ENCODE data around the gene ABCA13.

The ABCA13 gene

GRCh38 chr7:48671656-48672055 lies 500.4 kb downstream of the ABCA13 start:
- TF ChIP-seq CTBP1 (IDR thresholded peaks at IDR 0.05; ENCODE audit: borderline replicate concordance) (no peak), SP1 (IDR thresholded peaks at IDR 0.05) (no peak), FOXA1 (IDR thresholded peaks at IDR 0.05) (no peak), FOXK2 (IDR thresholded peaks at IDR 0.05) (no peak), BHLHE40 (IDR thresholded peaks at IDR 0.05; ENCODE audit: borderline replicate concordance) (no peak), L3MBTL2 (conservative IDR thresholded peaks at IDR 0.05) (no peak), ELF4 (IDR thresholded peaks at IDR 0.05) (no peak), ZNF384 (IDR thresholded peaks at IDR 0.05) (no peak), NFRKB (IDR thresholded peaks at IDR 0.05) (no peak), PKNOX1 (IDR thresholded peaks at IDR 0.05) (no peak), FOXM1 (IDR thresholded peaks at IDR 0.05; ENCODE audit: borderline replicate concordance) (no peak), SUZ12 (IDR thresholded peaks at IDR 0.05) (no peak), TARDBP (IDR thresholded peaks at IDR 0.05) (no peak), ARNT (IDR thresholded peaks at IDR 0.05) (no peak), LEF1 (IDR thresholded peaks at IDR 0.05; ENCODE audit: borderline replicate concordance) (no peak), HDGF (IDR thresholded peaks at IDR 0.05; ENCODE audit: borderline replicate concordance) (no peak)
- DNase-seq (ENCODE audit: extremely low spot score): no peak
- CTCF ChIA-PET: no interaction called here
- POLR2A ChIA-PET: no interaction called here

GRCh38 chr7:48681006-48681405 lies 509.7 kb downstream of the ABCA13 start:
- CTCF ChIA-PET: no interaction called here
- no peak for DNase-seq (ENCODE audit: extremely low spot score)

GRCh38 chr7:48691788-48692187 lies 520.5 kb downstream of the ABCA13 start:
- ChIA-PET CTCF (no interaction called here), POLR2A (no interaction called here)

More at GRCh38 chr7:48681006-48681405, 509.7 kb downstream of the ABCA13 start:
- POLR2A ChIA-PET: no interaction called here
- TF ChIP-seq FOXK2 (IDR thresholded peaks at IDR 0.05) (no peak), NFRKB (IDR thresholded peaks at IDR 0.05) (no peak), PKNOX1 (IDR thresholded peaks at IDR 0.05) (no peak), ZNF384 (IDR thresholded peaks at IDR 0.05) (no peak), CTBP1 (IDR thresholded peaks at IDR 0.05; ENCODE audit: borderline replicate concordance) (no peak), FOXA1 (IDR thresholded peaks at IDR 0.05) (no peak), BHLHE40 (IDR thresholded peaks at IDR 0.05; ENCODE audit: borderline replicate concordance) (no peak), TARDBP (IDR thresholded peaks at IDR 0.05) (no peak), LEF1 (IDR thresholded peaks at IDR 0.05; ENCODE audit: borderline replicate concordance) (no peak), ARNT (IDR thresholded peaks at IDR 0.05) (no peak), SP1 (IDR thresholded peaks at IDR 0.05) (no peak), L3MBTL2 (conservative IDR thresholded peaks at IDR 0.05) (no peak), FOXM1 (IDR thresholded peaks at IDR 0.05; ENCODE audit: borderline replicate concordance) (no peak), SUZ12 (IDR thresholded peaks at IDR 0.05) (no peak), HDGF (IDR thresholded peaks at IDR 0.05; ENCODE audit: borderline replicate concordance) (no peak), ELF4 (IDR thresholded peaks at IDR 0.05) (no peak)

More at GRCh38 chr7:48691788-48692187, 520.5 kb downstream of the ABCA13 start:
- no peak for TF ChIP-seq SUZ12 (IDR thresholded peaks at IDR 0.05)
- TF ChIP-seq ZNF384 (IDR thresholded peaks at IDR 0.05): no peak
- no peak for TF ChIP-seq HDGF (IDR thresholded peaks at IDR 0.05; ENCODE audit: borderline replicate concordance)
- TF ChIP-seq SP1 (IDR thresholded peaks at IDR 0.05): no peak
- TF ChIP-seq ELF4 (IDR thresholded peaks at IDR 0.05): no peak
- no peak for TF ChIP-seq NFRKB (IDR thresholded peaks at IDR 0.05)
- no peak for TF ChIP-seq LEF1 (IDR thresholded peaks at IDR 0.05; ENCODE audit: borderline replicate concordance)
- no peak for TF ChIP-seq FOXM1 (IDR thresholded peaks at IDR 0.05; ENCODE audit: borderline replicate concordance)
- no peak for TF ChIP-seq BHLHE40 (IDR thresholded peaks at IDR 0.05; ENCODE audit: borderline replicate concordance)
- no peak for TF ChIP-seq L3MBTL2 (conservative IDR thresholded peaks at IDR 0.05)
- no peak for TF ChIP-seq PKNOX1 (IDR thresholded peaks at IDR 0.05)
- no peak for TF ChIP-seq FOXA1 (IDR thresholded peaks at IDR 0.05)
- no peak for TF ChIP-seq FOXK2 (IDR thresholded peaks at IDR 0.05)
- TF ChIP-seq TARDBP (IDR thresholded peaks at IDR 0.05): no peak
- TF ChIP-seq CTBP1 (IDR thresholded peaks at IDR 0.05; ENCODE audit: borderline replicate concordance): no peak
- TF ChIP-seq ARNT (IDR thresholded peaks at IDR 0.05): no peak
- no peak for DNase-seq (ENCODE audit: extremely low spot score)
